Dendritic cell treated with granulocyte-macrophage colony-stimulating factor and Interleukin-4, amounts not matched to agents 40 ng/mL and 50 ng/mL, for 4 days (primary cell): ENCODE measurements around the gene CCNL2.
"Not testable (repeated sequence)": the region's sequence is repeated elsewhere in the genome, so short reads cannot be mapped to it uniquely, and the experiment has no call there.

Experiments used
- H3K27ac Mint-ChIP-seq: one replicate; pipeline ENCODE4 v1.8.0; 2022; ENCODE audit warnings: mild to moderate bottlenecking, mixed read lengths
- H3K27me3 Mint-ChIP-seq: one replicate; pipeline ENCODE4 v1.8.0; 2022; ENCODE audit warnings: mild to moderate bottlenecking, mixed read lengths
- H3K36me3 Mint-ChIP-seq: one replicate; pipeline ENCODE4 v1.8.0; 2022; ENCODE audit warnings: low read depth, mixed read lengths
- H3K4me1 Mint-ChIP-seq: one replicate; pipeline ENCODE4 v1.8.0; 2022; ENCODE audit warnings: low read depth, mixed read lengths
- H3K4me3 Mint-ChIP-seq: one replicate; pipeline ENCODE4 v1.8.0; 2022; ENCODE audit warnings: mild to moderate bottlenecking, moderate library complexity, mixed read lengths
- H3K9me3 Mint-ChIP-seq: one replicate; pipeline ENCODE4 v1.8.0; 2022; ENCODE audit warnings: mixed read lengths
- intact Hi-C: fragments of 100-400 bp; cut with micrococcal nuclease; formaldehyde crosslinking; loops from one replicate; pipeline ENCODE4 v1.15.0; 2022

Gene CCNL2

DNA sequence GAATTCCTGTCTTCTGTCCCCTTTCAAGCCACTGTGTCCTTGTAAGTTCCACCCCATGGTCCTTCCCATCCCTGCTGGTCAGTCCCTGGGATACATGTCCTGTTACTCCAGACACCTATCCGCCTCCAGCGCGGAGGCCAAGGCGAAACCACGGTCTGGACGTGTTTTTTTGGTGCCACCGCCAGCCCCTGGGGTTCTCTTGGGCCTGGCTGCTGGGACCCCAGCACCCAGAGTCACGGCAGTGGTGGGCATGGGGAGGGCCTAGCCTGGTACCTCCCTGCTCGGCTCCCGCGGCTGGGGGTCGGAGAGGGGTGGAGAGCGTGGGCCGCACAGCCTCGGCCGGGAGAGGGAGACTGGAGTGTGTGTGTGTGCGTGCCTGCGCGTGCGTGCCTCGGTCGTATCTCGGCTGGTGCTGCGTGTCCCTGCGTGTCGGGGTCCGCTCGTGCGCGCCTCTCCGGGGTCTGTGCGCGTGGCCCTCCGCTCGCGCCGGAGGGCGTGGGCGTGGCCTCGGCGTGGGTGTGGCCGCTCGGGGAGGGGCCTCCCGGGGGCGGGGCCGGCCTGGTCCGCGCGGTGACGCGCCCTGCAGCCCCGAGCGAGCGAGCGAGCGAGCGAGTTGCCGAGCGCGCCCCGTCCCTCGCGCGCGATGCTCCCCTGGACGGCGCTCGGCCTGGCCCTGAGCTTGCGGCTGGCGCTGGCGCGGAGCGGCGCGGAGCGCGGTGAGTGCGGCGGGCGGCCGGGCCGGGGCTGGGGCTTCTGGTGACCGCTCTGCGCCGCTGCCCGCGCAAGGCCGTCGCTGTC, 36.2 kb upstream of the CCNL2 start, which contains the start of gene VWA1:
TSS of gene VWA1 (plus strand) at position 585 of the 798 bp plus-strand sequence. CDS start at position 644, 59 bp downstream.
- H3K4me1 Mint-ChIP-seq, result peaks cover 27% of the 10 kb centered on the region

DNA sequence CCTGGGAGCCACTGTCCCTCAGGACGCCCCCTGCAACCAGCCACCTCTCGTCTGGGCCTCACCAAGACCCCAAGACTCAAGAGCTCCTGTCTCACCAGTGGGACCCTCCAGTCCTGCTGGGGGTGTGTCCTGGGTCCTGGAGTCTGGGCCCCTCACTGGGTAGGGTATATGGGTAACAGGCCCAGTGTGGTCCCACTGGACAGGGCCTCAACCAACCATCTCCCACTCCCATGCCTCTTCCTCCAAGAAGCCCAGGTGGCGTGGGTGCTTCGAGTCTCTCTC, 35.6 kb upstream of the CCNL2 start:
- peaks cover 89% of the 10 kb centered on the region for H3K27me3 Mint-ChIP-seq

More for the DNA sequence above, 36.2 kb upstream of the CCNL2 start, which contains the start of gene VWA1:
- H3K27ac Mint-ChIP-seq, result no peak within 1 kb of the TSS
- intact Hi-C loops, result no loop called here
- no peaks in the 10 kb centered on the region for H3K36me3 Mint-ChIP-seq
- H3K9me3 Mint-ChIP-seq, result no peaks in the 10 kb centered on the region
- peaks cover 87% of the 10 kb centered on the region for H3K27me3 Mint-ChIP-seq
- H3K4me3 Mint-ChIP-seq, result peak within 1 kb of the TSS; percentile 64

DNA sequence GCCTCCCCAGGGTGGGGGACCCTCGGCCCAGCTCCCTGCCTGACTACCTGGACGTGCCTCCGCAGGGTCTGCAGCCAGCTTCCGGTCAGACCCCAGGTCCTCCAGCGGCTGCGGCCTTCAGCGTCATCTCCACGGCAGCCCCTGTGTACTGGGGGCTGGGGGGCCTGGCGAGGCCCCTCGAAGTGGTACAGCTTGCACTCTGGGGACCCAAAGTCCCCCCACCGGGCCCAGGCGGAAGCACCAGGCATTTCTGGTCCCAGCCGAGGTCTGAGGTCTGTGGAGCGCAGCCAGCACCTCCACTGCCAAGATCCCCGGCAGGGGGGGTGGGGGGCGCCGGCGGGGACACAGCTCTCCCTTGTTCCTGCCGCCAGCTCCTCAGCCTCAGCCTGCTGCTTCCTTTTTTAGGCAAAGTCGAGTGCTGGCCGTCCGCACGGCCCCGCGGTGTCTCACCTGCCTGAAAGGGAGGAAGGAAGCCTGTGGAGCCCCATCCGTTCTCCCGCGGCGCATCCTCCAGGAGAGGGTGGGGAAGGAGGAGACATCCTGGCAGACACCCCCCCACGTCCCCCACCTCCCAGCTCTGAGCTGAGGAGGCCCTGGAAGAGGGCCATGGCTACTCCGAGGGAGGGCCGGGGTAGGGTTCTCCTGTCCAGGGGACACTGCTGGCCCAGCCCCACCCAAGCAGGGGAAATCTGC, 35.1 kb upstream of the CCNL2 start:
- Mint-ChIP-seq H3K4me3 (no peak overlapping the region), H3K27ac (no peak overlapping the region), H3K36me3 (no peaks in the 10 kb centered on the region), H3K27me3 (peaks cover 94% of the 10 kb centered on the region), H3K4me1 (peaks cover 27% of the 10 kb centered on the region), H3K9me3 (no peaks in the 10 kb centered on the region)
- intact Hi-C loops, result no loop called here

More for the DNA sequence above, 35.6 kb upstream of the CCNL2 start:
- no peaks in the 10 kb centered on the region for H3K9me3 Mint-ChIP-seq
- intact Hi-C loops, result no loop called here
- peaks cover 27% of the 10 kb centered on the region for H3K4me1 Mint-ChIP-seq
- H3K36me3 Mint-ChIP-seq, result no peaks in the 10 kb centered on the region
- H3K4me3 Mint-ChIP-seq, result no peak overlapping the region
- no peak overlapping the region for H3K27ac Mint-ChIP-seq

DNA sequence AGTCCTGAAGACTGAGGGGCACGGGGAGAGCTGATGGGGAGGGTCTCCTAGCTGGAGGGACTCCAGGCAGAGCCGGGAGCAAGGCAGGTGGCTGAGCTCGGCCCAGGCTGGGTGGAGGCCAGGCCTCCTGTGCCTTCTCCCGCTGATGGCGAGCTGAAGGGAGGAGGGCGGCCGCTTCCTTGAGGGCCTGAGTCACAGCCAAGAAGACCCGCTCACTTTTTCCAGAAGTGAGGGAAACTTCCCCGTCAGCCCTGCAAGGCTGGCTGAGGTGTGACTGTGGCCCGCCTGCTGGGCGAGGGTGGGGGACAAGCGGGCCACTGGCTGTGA, 34.6 kb upstream of the CCNL2 start:
- H3K4me1 Mint-ChIP-seq, result peaks cover 27% of the 10 kb centered on the region
- intact Hi-C loops, result no loop called here
- no peaks in the 10 kb centered on the region for H3K9me3 Mint-ChIP-seq
- H3K27ac Mint-ChIP-seq, result no peak overlapping the region
- H3K4me3 Mint-ChIP-seq, result no peak overlapping the region
- H3K36me3 Mint-ChIP-seq, result no peaks in the 10 kb centered on the region
- H3K27me3 Mint-ChIP-seq, result peaks cover 94% of the 10 kb centered on the region

DNA sequence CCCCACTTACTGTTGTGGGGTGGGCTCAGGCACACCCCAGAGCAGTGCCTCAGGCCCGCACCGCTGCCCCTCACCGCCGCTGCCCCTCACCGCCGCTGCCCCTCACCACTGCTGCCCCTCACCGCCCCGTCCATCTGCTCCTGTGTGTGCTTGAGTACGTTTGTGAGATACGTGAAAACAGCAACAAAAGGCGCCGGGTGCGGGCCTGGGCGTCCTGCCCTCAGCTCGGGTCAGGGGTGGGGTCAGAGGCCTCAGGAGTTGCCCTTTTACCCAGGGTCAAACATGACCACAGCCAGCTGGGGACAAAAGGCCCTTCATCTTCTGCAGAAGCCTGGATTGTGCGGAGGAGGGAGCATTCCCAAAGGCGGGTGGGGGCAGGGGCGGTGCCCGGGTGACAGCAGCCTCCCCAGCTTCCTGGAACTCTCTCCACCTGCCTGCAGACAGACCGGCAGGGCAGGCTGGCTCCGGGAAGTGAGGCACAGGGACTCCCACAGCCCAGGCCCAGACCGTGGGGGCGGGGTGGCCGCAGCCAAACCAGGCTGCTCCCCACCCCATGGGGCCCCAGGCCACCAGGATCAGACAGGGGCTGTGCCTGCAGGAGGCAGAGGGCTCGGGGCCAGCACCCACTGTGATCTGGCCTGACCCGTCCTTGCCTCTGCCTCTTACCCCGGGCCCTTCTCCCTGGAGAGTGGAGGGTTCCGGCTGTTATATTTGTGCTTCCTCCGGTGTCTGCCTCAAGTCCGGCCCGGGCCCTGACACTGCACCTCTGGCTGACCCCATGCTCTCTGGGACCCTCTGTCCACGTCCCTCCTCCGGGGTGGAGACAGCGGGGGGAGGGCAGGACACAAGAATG, 34.0 kb upstream of the CCNL2 start:
- H3K36me3 Mint-ChIP-seq, result no peaks in the 10 kb centered on the region
- intact Hi-C loops, result no loop called here
- H3K4me1 Mint-ChIP-seq, result peaks cover 27% of the 10 kb centered on the region
- H3K4me3 Mint-ChIP-seq, result no peak overlapping the region
- no peaks in the 10 kb centered on the region for H3K9me3 Mint-ChIP-seq
- H3K27ac Mint-ChIP-seq, result no peak overlapping the region
- peaks cover 94% of the 10 kb centered on the region for H3K27me3 Mint-ChIP-seq

DNA sequence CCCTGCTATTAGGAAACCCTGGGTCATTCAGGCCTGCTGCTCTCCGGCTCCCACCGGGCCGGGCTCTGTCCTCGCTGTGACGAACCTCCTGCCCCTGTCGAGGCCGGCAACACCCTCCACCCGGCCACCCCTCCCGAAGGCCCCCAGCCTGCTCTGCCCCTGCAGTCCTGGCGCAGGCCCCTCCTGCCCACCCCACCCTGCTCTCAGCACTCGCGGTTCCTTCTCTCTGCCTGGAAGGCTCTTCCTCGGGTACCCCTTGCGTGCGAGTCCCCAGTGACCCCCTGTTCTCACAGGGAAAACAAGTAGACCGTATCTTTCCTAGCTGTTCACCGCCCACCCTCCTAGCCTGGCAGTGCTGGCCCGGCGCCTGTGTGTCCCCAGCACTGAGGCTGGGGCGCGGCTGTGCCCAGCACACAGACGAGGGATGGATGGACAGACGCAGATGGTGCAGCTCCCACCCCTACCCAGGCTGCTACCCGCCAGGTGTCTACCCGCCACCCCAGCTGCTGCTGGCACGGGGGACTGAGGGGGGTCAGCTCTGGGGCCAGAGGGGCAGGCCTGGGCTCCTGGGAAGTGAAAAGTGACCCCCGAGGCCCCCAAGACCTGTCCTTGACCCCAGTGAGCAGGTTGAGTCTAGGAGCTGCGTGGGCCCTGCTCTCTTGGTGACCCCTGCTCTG, 33.3 kb upstream of the CCNL2 start:
- intact Hi-C loops, result no loop called here
- no peak overlapping the region for H3K4me3 Mint-ChIP-seq
- peaks cover 27% of the 10 kb centered on the region for H3K4me1 Mint-ChIP-seq
- H3K9me3 Mint-ChIP-seq, result no peaks in the 10 kb centered on the region
- peaks cover 88% of the 10 kb centered on the region for H3K27me3 Mint-ChIP-seq
- H3K36me3 Mint-ChIP-seq, result no peaks in the 10 kb centered on the region
- H3K27ac Mint-ChIP-seq, result no peak overlapping the region

DNA sequence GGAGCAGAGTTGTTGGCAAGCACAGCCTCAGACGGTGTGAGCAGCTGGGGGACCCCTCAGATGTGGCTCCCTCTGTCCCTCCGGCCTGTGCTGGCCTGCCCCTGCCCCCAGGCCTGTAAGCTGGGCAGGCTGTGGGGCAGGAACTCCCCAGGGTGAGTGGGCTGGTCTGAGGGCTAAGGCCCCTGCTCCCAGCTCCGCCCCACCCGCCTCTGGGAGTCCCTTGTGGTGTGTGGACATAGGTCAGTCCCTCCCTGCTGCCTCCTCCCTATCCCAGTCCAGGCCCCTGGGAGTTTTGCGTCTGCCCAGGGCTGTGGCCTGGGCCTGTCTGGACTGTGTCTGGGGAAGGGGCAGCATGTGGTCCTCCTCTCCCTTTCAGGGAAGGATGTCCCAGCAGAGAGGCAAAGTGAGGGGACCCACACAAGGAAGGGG, 32.7 kb upstream of the CCNL2 start:
- no peaks in the 10 kb centered on the region for H3K9me3 Mint-ChIP-seq
- no peak overlapping the region for H3K27ac Mint-ChIP-seq
- no peaks in the 10 kb centered on the region for H3K36me3 Mint-ChIP-seq
- peaks cover 27% of the 10 kb centered on the region for H3K4me1 Mint-ChIP-seq
- H3K27me3 Mint-ChIP-seq, result peaks cover 88% of the 10 kb centered on the region
- no peak overlapping the region for H3K4me3 Mint-ChIP-seq
- intact Hi-C loops, result no loop called here

DNA sequence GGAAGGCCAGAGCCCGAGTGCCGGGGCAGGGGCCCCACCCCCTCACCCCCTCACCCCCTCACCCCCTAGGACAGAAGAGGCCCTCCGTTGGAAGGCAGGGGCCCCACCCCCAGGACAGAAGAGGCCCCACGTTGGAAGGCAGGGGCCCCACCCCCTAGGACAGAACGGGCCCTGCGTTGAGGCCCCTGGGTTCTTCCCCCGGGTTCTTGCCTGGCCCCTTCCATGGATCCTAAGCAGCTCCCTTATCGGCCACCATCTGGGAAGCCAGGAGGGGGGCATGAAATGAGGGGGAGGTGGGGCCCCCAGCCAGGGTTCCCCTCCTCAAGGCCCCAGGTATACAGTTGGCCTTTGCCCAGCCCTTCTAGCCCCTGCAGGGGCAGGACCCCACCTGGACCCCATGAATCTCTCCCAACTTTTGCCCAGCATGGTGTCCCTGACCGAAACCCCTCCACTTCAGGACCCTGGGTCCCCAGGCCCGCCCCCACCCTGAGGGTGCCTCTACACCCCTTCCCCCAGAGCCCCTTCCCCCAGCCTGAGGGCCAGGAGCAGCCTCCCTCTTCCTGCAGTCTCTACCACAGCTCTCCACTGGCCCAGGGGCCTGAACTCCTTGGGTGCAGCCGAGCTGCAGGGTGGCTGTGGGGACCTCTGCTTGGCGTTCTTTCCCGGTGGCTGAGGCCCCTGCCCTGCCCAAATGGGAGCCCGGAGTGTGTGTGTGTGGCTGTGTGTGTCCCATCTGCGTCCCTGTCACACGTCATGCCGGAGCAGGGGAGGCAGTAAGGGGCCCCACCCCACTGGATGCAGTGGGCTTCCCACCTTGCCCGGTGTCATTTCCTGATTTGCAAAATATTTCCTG, 32.1 kb upstream of the CCNL2 start:
- Mint-ChIP-seq H3K36me3 (no peaks in the 10 kb centered on the region), H3K4me1 (peaks cover 23% of the 10 kb centered on the region), H3K9me3 (no peaks in the 10 kb centered on the region), H3K27me3 (peaks cover 88% of the 10 kb centered on the region), H3K4me3 (no peak overlapping the region), H3K27ac (no peak overlapping the region)
- intact Hi-C loops, result no loop called here

DNA sequence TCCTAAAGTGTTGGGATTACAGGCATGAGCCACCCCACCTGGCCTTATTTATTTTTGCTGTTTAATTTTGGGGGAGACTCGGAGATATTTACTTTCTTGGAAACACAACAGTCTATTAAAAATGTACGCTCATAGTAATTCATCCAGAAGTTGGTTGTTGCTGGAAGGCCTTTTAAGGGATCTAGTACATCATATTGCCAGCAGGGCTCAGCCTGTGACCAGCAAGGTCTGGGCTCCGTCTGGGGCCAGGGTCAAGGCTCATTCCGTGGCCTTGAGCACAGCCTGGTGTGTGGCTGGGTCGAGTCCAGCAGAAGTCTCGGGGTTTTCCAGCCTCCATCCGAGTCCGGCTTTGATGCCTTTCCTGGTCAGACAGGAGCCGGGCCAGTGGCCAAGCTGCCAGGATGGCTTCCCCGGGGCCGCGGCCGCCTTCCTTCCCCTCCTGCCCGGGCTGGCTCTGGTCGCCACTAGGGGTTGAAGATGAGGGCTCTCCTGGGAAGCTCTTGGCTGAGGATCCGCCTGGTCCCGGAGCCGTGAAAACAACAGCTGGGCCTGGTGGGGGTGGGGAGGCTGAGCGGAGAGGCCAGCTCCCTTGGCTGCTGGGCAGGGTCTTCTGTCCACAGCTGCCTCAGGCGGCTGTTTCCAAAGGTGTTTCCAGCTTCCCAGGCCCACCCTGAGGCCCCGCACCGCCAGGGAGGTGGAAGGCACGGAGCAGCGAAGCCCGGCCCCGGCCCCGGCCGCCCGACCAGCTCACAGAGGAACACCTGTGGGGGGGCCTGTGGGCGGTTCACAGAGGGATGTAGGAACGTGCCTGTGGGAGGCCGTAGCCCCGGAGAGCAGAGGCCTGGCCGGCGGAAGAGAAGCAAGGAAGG, 31.2 kb upstream of the CCNL2 start:
- H3K27me3 Mint-ChIP-seq, result peaks cover 93% of the 10 kb centered on the region
- intact Hi-C loops, result no loop called here

DNA sequence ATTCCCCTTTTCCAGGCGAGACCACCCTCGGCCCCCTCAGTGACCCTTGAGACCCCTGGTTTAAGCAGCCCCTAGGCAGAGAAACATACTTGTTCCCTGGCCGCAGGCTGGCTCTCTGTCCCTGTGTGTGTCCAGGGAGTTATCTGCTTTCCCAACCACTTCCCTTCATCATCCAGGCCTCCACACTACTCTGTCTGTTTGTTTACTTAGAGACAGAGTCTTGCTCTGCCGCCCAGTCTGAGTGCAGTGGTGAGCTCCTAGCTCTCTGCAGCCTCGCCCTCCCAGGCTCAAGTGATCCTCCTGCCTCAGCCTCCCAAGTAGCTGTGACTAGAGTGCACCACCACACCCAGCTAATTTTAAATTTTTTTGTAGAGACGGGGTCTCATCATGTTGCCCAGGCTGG, 30.5 kb upstream of the CCNL2 start:
- H3K27me3 Mint-ChIP-seq, result peaks cover 92% of the 10 kb centered on the region

More for the DNA sequence above, 31.2 kb upstream of the CCNL2 start:
- Mint-ChIP-seq H3K36me3 (no peaks in the 10 kb centered on the region), H3K27ac (no peak overlapping the region), H3K9me3 (no peaks in the 10 kb centered on the region), H3K4me1 (peaks cover 20% of the 10 kb centered on the region), H3K4me3 (no peak overlapping the region)

DNA sequence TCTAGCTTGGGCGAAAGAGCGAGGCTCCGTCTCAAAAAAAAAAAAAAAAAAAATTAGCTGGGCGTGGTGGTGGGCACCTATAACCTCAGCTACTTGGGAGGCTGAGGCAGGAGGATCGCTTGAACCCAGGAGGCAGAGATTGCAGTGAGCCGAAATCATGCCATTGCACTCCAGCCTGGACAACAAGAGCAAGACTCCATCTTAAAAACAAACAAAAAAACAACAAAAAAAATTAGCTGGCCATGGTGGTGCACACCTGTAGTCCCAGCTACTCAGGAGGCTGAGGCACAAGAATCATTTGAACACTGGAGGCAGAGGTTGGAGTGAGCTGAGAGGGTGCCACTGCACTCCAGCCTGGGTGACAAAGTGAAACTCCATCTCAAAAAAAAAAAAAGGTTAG, 29.8 kb upstream of the CCNL2 start:
- H3K27ac Mint-ChIP-seq, H3K4me3 Mint-ChIP-seq, intact Hi-C loops, H3K9me3 Mint-ChIP-seq, H3K36me3 Mint-ChIP-seq, H3K4me1 Mint-ChIP-seq: not testable (repeated sequence)
- peaks cover 87% of the 10 kb centered on the region for H3K27me3 Mint-ChIP-seq

More for the DNA sequence above, 30.5 kb upstream of the CCNL2 start:
- no peaks in the 10 kb centered on the region for H3K36me3 Mint-ChIP-seq
- peaks cover 14% of the 10 kb centered on the region for H3K4me1 Mint-ChIP-seq
- intact Hi-C loops, result no loop called here
- no peak overlapping the region for H3K4me3 Mint-ChIP-seq
- no peak overlapping the region for H3K27ac Mint-ChIP-seq
- H3K9me3 Mint-ChIP-seq, result no peaks in the 10 kb centered on the region

DNA sequence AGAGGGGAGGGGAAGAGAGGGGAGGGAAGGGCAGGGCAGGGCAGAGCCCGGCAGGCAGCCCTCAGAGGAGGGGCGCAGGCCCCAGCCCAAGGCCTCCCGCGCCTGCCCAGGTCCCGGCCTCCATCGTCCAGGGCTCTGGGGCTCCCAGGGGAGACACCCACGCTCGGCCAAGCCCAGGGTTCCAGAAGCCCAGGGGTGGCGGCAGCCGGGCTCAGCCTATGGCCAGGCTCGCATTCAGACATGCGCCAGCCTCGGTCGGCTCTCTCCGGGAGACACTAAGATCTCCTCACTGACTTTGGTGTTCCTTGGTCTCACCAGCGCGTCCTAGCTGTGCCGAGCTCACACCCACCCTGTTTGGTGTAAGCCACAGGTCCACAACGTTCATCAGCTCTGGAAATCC, 29.0 kb upstream of the CCNL2 start:
- no peaks in the 10 kb centered on the region for H3K9me3 Mint-ChIP-seq
- no peak overlapping the region for H3K4me3 Mint-ChIP-seq
- no peak overlapping the region for H3K27ac Mint-ChIP-seq
- no peaks in the 10 kb centered on the region for H3K4me1 Mint-ChIP-seq
- intact Hi-C loops, result no loop called here
- H3K27me3 Mint-ChIP-seq, result peaks cover 79% of the 10 kb centered on the region
- H3K36me3 Mint-ChIP-seq, result no peaks in the 10 kb centered on the region
